PC-9 (cell line): Measurements from ENCODE around the gene RXRG. TPM values are rescaled to one million over a fixed set of nuclear protein-coding genes. Genes with fewer than 3 reads are reported as not detected.

Source experiments
- BruUV-seq: library from RNA; stranded (reverse); fragments of 400-500 nt; replicated peaks from 2 replicates; lab custom pipeline; 2021; lab: Mats Ljungman, UMichigan
- CTCF ChIA-PET: fragments of 300-600 bp; sonication (Branson Sonifier 250); formaldehyde crosslinking; loops from one replicate; lab custom pipeline; 2022; ENCODE audit warnings: antibody characterized with exemption; lab: Charles Lee
- POLR2A ChIA-PET: fragments of 300-600 bp; sonication (Branson Sonifier 250); formaldehyde crosslinking; loops from one replicate; lab custom pipeline; 2022; ENCODE audit warnings: antibody characterized with exemption; ENCODE audit not compliant: unreplicated experiment; lab: Charles Lee
- DNase-seq, 2 experiments: peaks; one replicate each; pipeline versions ENCODE4 v3.0.0 to v3.0.0-alpha.2; 2015 to 2022; ENCODE audit warnings: mixed read lengths in 1 of 2
- H2AFZ ChIP-seq: fragments of 200-600 bp; sonication (generic); 2 replicates; pipeline ENCODE4 v1.8.1; 2017; ENCODE audit warnings: antibody characterized with exemption
- H3F3A ChIP-seq: fragments of 200-600 bp; sonication (generic); 2 replicates; pipeline ENCODE4 v1.8.1; 2017; ENCODE audit warnings: antibody characterized with exemption, mild to moderate bottlenecking, low read depth; ENCODE audit not compliant: insufficient read depth
- H3K27ac ChIP-seq: fragments of 200-600 bp; sonication (generic); 2 replicates; pipeline ENCODE4 v1.6.1; 2016; ENCODE audit warnings: mixed run types
- H3K27me3 ChIP-seq: fragments of 200-600 bp; sonication (generic); 2 replicates; pipeline ENCODE4 v1.6.1; 2016; ENCODE audit warnings: low read depth, mixed run types; ENCODE audit not compliant: insufficient read depth
- H3K36me3 ChIP-seq: fragments of 200-600 bp; sonication (generic); 2 replicates; pipeline ENCODE4 v1.6.1; 2016; ENCODE audit warnings: low read depth, mixed run types
- H3K4me1 ChIP-seq: fragments of 200-600 bp; sonication (generic); replicated peaks from 2 replicates; pipeline ENCODE4 v1.6.1; 2016; ENCODE audit warnings: mixed run types; ENCODE audit not compliant: insufficient read depth
- H3K4me2 ChIP-seq: fragments of 200-600 bp; sonication (generic); 2 replicates; pipeline ENCODE4 v1.6.1; 2017; ENCODE audit warnings: mixed run types
- H3K4me3 ChIP-seq: fragments of 200-600 bp; sonication (generic); 2 replicates; pipeline ENCODE4 v1.6.1; 2016; ENCODE audit warnings: mixed run types
- H3K79me2 ChIP-seq: fragments of 200-600 bp; sonication (generic); 2 replicates; pipeline ENCODE4 v1.6.1; 2017; ENCODE audit warnings: low read depth, mixed run types
- H3K9me2 ChIP-seq: fragments of 200-600 bp; sonication (generic); 2 replicates; pipeline ENCODE4 v1.8.1; 2017; ENCODE audit warnings: mild to moderate bottlenecking; ENCODE audit not compliant: insufficient read depth
- H3K9me3 ChIP-seq: fragments of 200-600 bp; sonication (generic); 2 replicates; pipeline ENCODE4 v1.8.1; 2016; ENCODE audit warnings: low read depth; ENCODE audit not compliant: insufficient read depth
- H4K20me1 ChIP-seq: fragments of 200-600 bp; sonication (generic); 2 replicates; pipeline ENCODE4 v1.8.1; 2017; ENCODE audit not compliant: insufficient read depth
- EZH2 ChIP-seq: fragments of 200-600 bp; sonication (generic); IDR thresholded peaks from 2 replicates; pipeline ENCODE4 v1.8.0; 2017; ENCODE audit warnings: antibody characterized with exemption, low read depth
- intact Hi-C: fragments of 100-400 bp; cut with micrococcal nuclease; formaldehyde crosslinking; loops from one replicate; pipeline ENCODE4 v1.10.0; 2022; ENCODE audit not compliant: unreplicated experiment
- total RNA-seq: library from RNA; stranded (reverse); gene quantifications from 2 replicates; pipeline ENCODE4 v1.2.3, GENCODE V29; 2021
- TF ChIP-seq, protein P1 (sequence below): fragments of 200-600 bp; sonication (generic); conservative IDR thresholded peaks from 2 replicates; pipeline ENCODE4 v1.6.1; 2017; ENCODE audit warnings: mixed run types, antibody characterized with exemption, mild to moderate bottlenecking, moderate library complexity

Gene RXRG
- total RNA-seq, 1 experiment from 2014 or later, result not detected

GRCh38 chr1:165468726-165469249, 23.9 kb upstream of the RXRG start:
- H3K9me2 ChIP-seq, result no peaks in the 10 kb centered on the region
- no peaks in the 10 kb centered on the region for H3K4me1 ChIP-seq
- DNase-seq, result no peak
- no peaks in the 10 kb centered on the region for H3K9me3 ChIP-seq
- no peaks in the 10 kb centered on the region for H3K79me2 ChIP-seq
- CTCF ChIA-PET, result no interaction called here
- H3F3A ChIP-seq, result no peaks in the 10 kb centered on the region
- intact Hi-C loops, result no loop called here
- no peaks in the 10 kb centered on the region for H4K20me1 ChIP-seq
- H3K4me2 ChIP-seq, result no peak overlapping the region
- peaks cover 65% of the 10 kb centered on the region for H3K27me3 ChIP-seq
- H3K4me3 ChIP-seq, result no peak overlapping the region
- BruUV-seq, result no TSS peak
- H2AFZ ChIP-seq, result no peak overlapping the region
- no peaks in the 10 kb centered on the region for H3K36me3 ChIP-seq
- POLR2A ChIA-PET, result no interaction called here
- H3K27ac ChIP-seq, result no peak overlapping the region
- TF ChIP-seq, protein P1, sequence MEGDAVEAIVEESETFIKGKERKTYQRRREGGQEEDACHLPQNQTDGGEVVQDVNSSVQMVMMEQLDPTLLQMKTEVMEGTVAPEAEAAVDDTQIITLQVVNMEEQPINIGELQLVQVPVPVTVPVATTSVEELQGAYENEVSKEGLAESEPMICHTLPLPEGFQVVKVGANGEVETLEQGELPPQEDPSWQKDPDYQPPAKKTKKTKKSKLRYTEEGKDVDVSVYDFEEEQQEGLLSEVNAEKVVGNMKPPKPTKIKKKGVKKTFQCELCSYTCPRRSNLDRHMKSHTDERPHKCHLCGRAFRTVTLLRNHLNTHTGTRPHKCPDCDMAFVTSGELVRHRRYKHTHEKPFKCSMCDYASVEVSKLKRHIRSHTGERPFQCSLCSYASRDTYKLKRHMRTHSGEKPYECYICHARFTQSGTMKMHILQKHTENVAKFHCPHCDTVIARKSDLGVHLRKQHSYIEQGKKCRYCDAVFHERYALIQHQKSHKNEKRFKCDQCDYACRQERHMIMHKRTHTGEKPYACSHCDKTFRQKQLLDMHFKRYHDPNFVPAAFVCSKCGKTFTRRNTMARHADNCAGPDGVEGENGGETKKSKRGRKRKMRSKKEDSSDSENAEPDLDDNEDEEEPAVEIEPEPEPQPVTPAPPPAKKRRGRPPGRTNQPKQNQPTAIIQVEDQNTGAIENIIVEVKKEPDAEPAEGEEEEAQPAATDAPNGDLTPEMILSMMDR, result no peak
- TF ChIP-seq EZH2, result no peak

- Histone ChIP-seq H3K4me3 (no peak overlapping the region), H3K27ac (no peak overlapping the region), H2AFZ (no peak overlapping the region), H3K9me2 (no peaks in the 10 kb centered on the region), H3K4me2 (no peak overlapping the region), H3K4me1 (no peaks in the 10 kb centered on the region), H3K9me3 (no peaks in the 10 kb centered on the region), H3F3A (no peaks in the 10 kb centered on the region), H3K79me2 (no peaks in the 10 kb centered on the region), H3K27me3 (peaks cover 60% of the 10 kb centered on the region), H4K20me1 (no peaks in the 10 kb centered on the region), H3K36me3 (no peaks in the 10 kb centered on the region)
- intact Hi-C loops, result no loop called here
- ChIA-PET POLR2A (no interaction called here), CTCF (no interaction called here)
- no TSS peak for BruUV-seq
- DNase-seq, result no peak
- no peak for TF ChIP-seq EZH2
- TF ChIP-seq, protein P1, result no peak
These were observed 23.3 kb upstream of the RXRG start for GRCh38 chr1:165468253-165468652.

DNA sequence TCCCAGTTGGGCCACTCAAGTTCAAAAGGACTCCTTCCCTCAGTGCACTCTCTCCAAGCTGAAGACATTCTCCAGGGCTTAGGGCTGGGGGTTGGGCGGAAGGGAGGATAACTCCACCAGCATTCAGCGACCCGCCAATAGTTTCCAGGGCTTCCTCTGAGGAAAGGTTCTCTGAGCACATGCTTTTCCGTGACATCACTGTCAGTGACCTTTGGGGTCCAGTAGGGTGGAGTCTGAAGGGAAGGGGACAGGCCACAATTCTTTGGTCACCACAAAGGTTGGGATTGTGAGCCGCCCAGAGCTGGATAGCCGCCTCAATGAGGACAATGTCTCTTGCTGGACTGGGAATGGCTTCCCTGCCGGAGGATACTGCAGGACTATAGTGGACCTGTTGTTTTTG, 22.8 kb upstream of the RXRG start:
- POLR2A ChIA-PET, result no interaction called here

More for the DNA sequence above, 22.8 kb upstream of the RXRG start:
- Histone ChIP-seq H3K27me3 (peaks cover 54% of the 10 kb centered on the region), H3K4me1 (no peaks in the 10 kb centered on the region), H3K9me3 (no peaks in the 10 kb centered on the region; the same call in 1 of the 2 replicates), H3K27ac (no peak overlapping the region), H3K4me2 (no peak overlapping the region), H3K79me2 (no peaks in the 10 kb centered on the region), H3K4me3 (no peak overlapping the region), H3K36me3 (no peaks in the 10 kb centered on the region), H3K9me2 (no peaks in the 10 kb centered on the region), H3F3A (no peaks in the 10 kb centered on the region), H2AFZ (no peak overlapping the region), H4K20me1 (no peaks in the 10 kb centered on the region)
- no TSS peak for BruUV-seq
- TF ChIP-seq EZH2, result no peak
- TF ChIP-seq, protein P1, result no peak
- DNase-seq, result no peak
- intact Hi-C loops, result no loop called here
- CTCF ChIA-PET, result no interaction called here
